GM12878 (cell line): ENCODE measurements around the gene TLL1.

Source experiments
- CHD1 ChIP-seq: IDR thresholded peaks from 2 replicates; pipeline ENCODE4 v1.6.1; 2012; ENCODE audit warnings: low read depth, low read length, improper control_type of control experiment
- STAT3 ChIP-seq: IDR thresholded peaks from 2 replicates; pipeline ENCODE4 v1.6.1; 2011; ENCODE audit warnings: low read depth, low read length, improper control_type of control experiment

GRCh38 chr4:166123546-166123945, 250.5 kb downstream of the TLL1 start:
- no peak for TF ChIP-seq CHD1
- no peak for TF ChIP-seq STAT3
